Glutamatergic neuron (in vitro differentiated cells): Measurements from ENCODE around the gene CLEC10A. TPM values are rescaled to one million over a fixed set of nuclear protein-coding genes. Genes with fewer than 3 reads are reported as not detected.
"Not testable (repeated sequence)": the region's sequence is repeated elsewhere in the genome, so short reads cannot be mapped to it uniquely, and the experiment has no call there.

Experiments
- DNase-seq: peaks from one replicate; pipeline ENCODE4 v3.0.0; 2022
- H3K27ac Mint-ChIP-seq: one replicate; pipeline ENCODE4 v1.8.0; 2020; ENCODE audit warnings: mild to moderate bottlenecking, mixed read lengths, inconsistent platforms; ENCODE audit not compliant: unreplicated experiment
- H3K27me3 Mint-ChIP-seq: one replicate; pipeline ENCODE4 v1.8.0; 2020; ENCODE audit warnings: mild to moderate bottlenecking, moderate library complexity, mixed read lengths, inconsistent platforms; ENCODE audit not compliant: unreplicated experiment
- H3K36me3 Mint-ChIP-seq: one replicate; pipeline ENCODE4 v1.8.0; 2020; ENCODE audit warnings: mild to moderate bottlenecking, mixed read lengths, inconsistent platforms; ENCODE audit not compliant: unreplicated experiment
- H3K4me1 Mint-ChIP-seq: one replicate; pipeline ENCODE4 v1.8.0; 2020; ENCODE audit warnings: mild to moderate bottlenecking, low read depth, mixed read lengths, inconsistent platforms; ENCODE audit not compliant: unreplicated experiment
- H3K4me3 Mint-ChIP-seq: one replicate; pipeline ENCODE4 v1.8.0; 2020; ENCODE audit warnings: mild to moderate bottlenecking, mixed read lengths, inconsistent platforms; ENCODE audit not compliant: unreplicated experiment
- H3K9me3 Mint-ChIP-seq: one replicate; pipeline ENCODE4 v1.8.0; 2020; ENCODE audit warnings: mild to moderate bottlenecking, moderate library complexity, mixed read lengths, inconsistent platforms; ENCODE audit not compliant: unreplicated experiment
- CTCF ChIP-seq: fragments of 200-600 bp; sonication (generic); IDR thresholded peaks from one replicate; pipeline ENCODE4 v1.5.0; 2021; ENCODE audit not compliant: partially characterized antibody, unreplicated experiment
- total RNA-seq: library from RNA; stranded (reverse); fragmentation: NEBNext Ultra II Directional; extraction: Animal tissue kit (Norgen Biotek cat#: 25700); gene quantifications from one replicate; pipeline ENCODE4 v1.2.1, GENCODE V29; 2021; ENCODE audit not compliant: unreplicated experiment

Gene CLEC10A
- total RNA-seq, 1 donor from 2014 or later = not detected

GRCh38 chr17:7123844-7124243 lies 43.8 kb upstream of the CLEC10A start:
- no peaks in the 10 kb centered on the region for H3K9me3 Mint-ChIP-seq

GRCh38 chr17:7122381-7122780 lies 42.3 kb upstream of the CLEC10A start:
- H3K36me3 Mint-ChIP-seq = no peaks in the 10 kb centered on the region
- no peak for DNase-seq
- no peaks in the 10 kb centered on the region for H3K4me1 Mint-ChIP-seq
- peaks cover 1% of the 10 kb centered on the region for H3K27me3 Mint-ChIP-seq
- H3K9me3 Mint-ChIP-seq = no peaks in the 10 kb centered on the region
- no peak for TF ChIP-seq CTCF
- no peak overlapping the region for H3K27ac Mint-ChIP-seq
- no peak overlapping the region for H3K4me3 Mint-ChIP-seq

More at GRCh38 chr17:7123844-7124243, 43.8 kb upstream of the CLEC10A start:
- no peak for TF ChIP-seq CTCF
- peaks cover 1% of the 10 kb centered on the region for H3K27me3 Mint-ChIP-seq
- H3K36me3 Mint-ChIP-seq = no peaks in the 10 kb centered on the region
- H3K4me1 Mint-ChIP-seq = peaks cover 3% of the 10 kb centered on the region
- H3K27ac Mint-ChIP-seq = no peak overlapping the region
- H3K4me3 Mint-ChIP-seq = no peak overlapping the region
- no peak for DNase-seq

GRCh38 chr17:7120635-7121034 lies 40.6 kb upstream of the CLEC10A start:
- not testable (repeated sequence) for H3K4me1 Mint-ChIP-seq, DNase-seq, H3K27ac Mint-ChIP-seq, H3K9me3 Mint-ChIP-seq, H3K36me3 Mint-ChIP-seq, H3K27me3 Mint-ChIP-seq, H3K4me3 Mint-ChIP-seq

- no peak for TF ChIP-seq CTCF
- no peaks in the 10 kb centered on the region for H3K4me1 Mint-ChIP-seq
- peaks cover 1% of the 10 kb centered on the region for H3K27me3 Mint-ChIP-seq
- no peak overlapping the region for H3K27ac Mint-ChIP-seq
- H3K4me3 Mint-ChIP-seq = no peak overlapping the region
- no peaks in the 10 kb centered on the region for H3K9me3 Mint-ChIP-seq
- DNase-seq = no peak
- H3K36me3 Mint-ChIP-seq = no peaks in the 10 kb centered on the region
These were observed 40.1 kb upstream of the CLEC10A start for GRCh38 chr17:7120123-7120522.

- H3K36me3 Mint-ChIP-seq = no peaks in the 10 kb centered on the region
- no peaks in the 10 kb centered on the region for H3K9me3 Mint-ChIP-seq
- peaks cover under 1% of the 10 kb centered on the region for H3K27me3 Mint-ChIP-seq
- no peaks in the 10 kb centered on the region for H3K4me1 Mint-ChIP-seq
- no peak overlapping the region for H3K27ac Mint-ChIP-seq
- H3K4me3 Mint-ChIP-seq = no peak overlapping the region
- DNase-seq = no peak
- TF ChIP-seq CTCF = no peak
These were observed 39.3 kb upstream of the CLEC10A start for GRCh38 chr17:7119314-7119713.
